Iris pigment epithelial cell (primary cell): Measurements from ENCODE around the gene JAKMIP1.

Experiments
- DNase-seq: peaks from one replicate; pipeline ENCODE4 v3.0.0-alpha.2; 2011; ENCODE audit warnings: low read depth

The JAKMIP1 gene

DNA sequence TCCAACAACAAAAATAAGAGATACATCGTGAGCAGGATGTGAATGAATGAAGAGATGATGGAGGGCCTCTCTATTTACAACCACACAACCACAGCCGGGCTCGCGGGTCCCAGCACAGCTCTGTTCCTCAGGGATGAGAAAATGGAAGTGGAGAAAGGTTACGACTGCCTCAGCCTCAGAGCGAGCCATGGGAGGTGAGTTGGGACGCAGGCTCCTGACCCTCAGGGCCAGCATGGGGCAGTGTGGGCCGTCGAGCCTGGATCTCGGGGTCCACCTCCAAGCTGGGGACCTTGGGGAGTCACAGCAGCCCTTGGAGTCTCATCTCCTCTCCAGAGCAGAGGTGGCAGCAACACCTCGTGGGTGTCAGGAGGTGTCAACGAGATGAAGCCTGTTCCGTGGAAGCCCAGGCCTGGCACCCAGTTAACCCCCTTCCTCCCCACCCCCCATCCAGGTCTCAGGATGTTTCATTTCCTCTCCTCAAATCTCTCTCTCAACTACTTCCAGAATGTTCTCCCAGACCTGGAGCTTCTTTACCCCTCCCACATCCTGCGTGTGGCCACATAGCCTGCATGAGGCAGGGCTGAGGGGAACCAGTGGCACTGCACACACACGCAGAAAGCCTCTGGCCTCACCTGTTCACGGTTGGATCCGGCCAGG, 208.1 kb downstream of the JAKMIP1 start:
- DNase-seq, result no peak

DNA sequence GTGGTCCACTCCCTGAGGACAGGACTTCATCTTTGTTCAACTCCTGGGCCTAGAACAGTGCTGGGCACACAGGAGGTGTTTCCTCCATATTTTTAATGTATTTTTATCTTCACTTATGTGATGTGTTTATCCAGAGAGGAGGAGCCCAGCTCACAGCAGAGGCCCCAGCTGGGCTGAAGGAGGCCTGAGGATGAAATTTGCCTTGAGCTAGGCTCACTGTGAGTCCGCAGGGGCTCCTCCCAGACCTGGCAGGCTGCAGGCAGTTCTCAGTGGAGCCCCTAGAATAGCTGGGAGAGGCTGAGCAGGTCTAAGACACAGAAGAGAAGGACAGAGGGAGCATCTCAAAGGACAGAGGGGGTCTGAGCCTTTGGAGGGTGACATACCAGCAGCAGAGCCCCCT, 208.9 kb downstream of the JAKMIP1 start:
- no peak for DNase-seq

DNA sequence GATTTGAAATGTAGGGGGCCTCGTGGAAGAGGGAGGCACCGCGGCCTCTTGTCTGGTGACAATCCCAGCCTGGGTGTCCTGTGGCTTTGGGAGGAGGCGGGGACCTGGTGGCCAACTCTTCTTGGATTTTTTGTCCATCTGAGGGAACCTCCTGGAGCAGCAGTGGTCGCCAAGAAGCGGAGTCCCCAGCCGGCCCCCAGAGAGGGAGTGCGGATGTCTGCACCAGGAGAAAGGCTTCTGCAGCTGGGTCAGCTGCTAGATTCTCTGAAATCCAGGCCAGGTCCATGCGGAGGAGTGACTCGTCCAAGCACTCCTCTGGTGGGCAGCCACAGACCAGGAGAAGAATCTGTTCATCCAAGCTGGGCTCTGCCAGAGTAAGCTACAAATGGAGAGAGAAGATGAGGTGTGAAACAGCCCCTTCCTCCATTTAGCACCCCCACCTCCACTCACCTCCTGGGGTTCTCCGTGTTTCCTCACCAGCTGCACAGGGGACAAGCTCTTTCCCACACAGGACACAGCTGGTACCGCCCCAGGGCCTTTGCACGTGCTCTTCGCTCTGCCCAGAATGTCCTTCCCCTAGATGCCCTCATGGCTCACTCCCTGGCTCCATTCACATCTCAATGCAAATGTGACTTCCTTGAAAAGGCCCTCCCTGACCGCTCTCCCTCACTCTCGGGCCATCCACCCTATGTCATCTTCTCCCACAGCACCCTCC, 209.7 kb downstream of the JAKMIP1 start:
- DNase-seq, result no peak

DNA sequence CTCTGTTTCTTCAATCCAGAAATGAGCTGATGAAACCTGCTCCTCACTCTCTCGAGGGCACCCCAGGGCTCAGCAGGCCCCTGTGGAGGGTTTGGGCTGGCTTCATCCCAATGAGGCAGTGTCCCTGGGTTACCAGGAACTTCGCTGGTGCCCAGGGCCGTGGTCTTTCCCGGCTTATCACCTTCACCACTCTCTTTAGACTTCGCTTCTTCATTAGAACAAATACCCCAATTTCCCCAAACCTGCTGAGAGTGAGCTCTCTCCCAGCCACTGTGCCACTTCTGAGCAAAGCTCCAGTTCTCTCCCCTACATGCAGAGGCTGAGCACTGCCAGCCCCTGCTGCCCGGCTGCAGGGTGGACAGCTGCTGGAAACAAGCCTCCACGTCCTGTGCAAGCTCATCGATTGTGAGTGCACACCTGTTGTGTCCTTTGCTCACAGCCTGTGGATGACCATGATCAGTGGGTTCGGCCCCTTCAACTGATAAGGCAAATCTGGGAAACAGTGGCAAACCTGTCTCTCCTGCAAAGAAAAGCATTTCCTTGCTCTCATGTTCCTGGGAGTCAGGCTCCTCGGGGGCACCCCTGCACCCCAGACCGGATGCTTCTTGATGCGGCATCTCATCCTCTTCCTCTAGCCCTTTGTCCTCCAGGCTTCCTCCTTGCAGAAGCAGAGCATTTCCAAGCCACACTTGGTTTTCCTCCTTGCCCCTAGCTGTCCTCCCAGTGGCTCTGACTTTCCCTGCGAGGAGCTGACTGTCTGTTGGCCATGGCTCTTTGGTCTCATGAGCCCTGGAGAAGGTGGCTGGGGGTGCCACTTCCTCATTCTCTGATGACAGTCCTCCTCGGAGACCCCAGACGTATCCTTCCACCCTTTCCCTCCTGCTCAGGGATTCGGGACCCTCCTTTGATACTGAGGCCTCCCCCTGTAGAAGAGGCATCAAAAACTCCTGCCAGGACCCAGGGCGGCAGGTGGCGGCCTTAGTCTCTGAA, 210.8 kb downstream of the JAKMIP1 start:
- DNase-seq, result no peak

DNA sequence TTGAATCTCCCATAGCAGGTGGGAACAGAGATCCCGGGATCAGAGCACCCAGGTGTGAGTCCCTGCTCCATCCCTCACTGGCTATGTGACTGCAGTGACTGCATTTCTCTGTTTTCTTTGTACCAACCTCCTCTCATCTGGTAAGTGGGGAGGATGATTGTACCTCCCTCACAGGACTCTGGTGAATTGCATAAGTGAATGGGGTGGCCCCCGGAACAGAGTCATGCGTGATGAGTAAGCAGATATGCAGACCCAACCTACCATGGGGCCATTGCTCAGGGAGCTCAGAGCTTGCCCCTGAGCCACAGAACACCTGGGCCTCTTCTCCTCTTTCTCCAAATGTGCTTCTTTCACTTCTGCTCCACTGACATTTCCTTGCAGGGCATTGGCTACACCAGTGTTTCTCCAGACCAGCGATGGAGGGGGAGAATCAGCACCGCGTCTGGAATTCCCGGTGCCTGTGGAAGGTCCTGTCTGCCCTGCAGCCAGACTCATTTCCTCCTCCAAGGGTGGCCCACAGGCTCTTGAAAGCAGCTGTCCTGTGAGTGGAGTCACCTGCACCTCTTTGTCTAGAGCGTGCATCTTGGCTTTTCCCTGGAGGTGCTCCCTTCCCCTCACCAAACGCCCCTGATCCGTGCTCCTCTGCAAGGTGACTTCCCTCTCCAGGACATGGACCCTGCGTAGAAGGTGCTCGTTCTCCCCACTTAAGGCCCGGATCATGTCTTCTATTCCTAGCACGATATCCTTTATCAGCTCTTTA, 212.1 kb downstream of the JAKMIP1 start:
- DNase-seq, result no peak

DNA sequence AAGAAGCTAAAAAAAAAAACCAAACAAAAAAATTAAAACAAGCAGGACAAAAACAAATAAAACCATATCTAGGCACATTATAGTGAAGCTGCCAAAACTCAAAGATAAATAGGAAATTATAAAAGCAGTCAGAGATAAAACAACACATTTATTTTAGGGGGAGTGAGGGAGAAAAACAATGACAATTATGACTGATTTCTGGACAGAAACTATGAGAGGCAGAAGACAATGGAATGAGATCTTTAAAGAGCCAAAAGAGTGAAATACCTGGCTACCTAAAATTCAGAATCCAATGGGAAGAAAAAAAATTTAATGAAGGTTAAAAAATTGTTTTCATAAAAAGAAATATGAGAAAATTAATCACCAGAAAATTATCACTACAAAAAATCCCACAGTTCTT, 215.5 kb downstream of the JAKMIP1 start:
- DNase-seq, result no peak

DNA sequence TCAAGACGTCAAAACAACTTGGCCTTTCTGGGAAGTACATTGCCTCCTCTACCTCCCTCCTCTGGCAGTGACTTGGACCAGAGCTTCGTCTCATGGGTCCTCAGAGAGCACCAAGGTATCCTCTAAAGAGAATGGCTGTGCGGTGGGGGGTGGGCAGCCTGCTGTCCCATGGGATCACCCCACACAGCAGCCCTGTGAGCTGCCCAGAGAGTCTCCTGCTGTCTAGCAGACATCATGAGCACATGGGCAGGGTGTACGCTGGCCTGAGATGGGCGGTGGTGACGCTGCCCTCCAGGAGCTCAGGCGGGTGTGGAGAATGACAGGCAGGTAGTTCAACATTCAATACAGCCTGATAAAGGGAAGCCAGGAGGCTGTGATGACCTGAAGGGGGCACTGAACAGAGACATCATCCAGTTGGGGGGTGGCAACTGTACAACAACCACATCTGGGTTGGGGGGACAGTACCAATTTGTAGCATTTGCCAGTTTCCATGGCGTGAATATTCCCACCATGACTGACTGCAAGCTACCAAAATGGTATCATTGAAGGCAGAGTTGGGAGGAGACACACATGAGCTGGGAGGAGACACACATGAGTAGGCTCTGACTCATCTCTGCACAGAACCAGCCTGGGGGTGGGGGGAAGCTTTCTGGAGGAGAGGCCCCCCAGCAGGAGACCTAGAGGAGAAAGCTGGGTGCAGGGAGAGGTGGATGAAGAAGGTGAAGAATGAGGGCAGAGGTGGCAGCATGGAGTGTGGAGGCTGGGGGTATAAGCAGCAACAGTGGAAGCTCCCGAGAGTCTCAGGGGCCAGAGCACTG, 218.0 kb downstream of the JAKMIP1 start:
- DNase-seq, result no peak

DNA sequence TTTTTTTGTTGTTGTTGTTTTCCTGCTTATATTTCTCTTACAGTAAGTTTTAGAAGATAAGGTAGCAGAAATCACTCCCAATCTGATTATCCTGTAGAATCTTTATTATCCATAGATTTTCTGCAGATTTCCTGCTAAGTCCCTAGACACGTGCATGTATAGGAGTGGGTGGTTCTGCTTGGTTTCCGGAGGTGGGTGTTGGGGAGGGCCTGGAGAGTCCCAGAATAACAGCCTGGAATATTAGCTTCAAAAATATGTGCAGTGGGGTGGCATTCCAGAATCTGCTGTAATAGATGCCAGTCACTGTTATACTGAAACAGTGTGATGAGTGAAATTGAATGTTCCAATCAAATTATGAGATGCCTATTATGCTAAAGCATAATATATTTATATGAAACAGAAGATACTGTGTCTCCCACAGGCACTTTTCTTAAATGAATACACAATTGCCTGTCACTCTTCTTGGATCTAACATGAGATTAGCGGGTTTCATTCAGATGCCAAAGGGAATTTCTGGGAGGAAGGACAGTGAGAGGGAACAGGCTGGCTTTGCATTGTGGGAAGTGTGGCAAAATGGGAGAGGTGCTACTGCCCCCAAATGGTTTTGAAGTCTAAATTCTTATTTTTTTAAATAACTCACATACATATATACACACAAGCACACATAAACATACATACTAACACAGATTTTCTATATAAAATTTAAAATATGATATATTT, 219.8 kb downstream of the JAKMIP1 start:
- DNase-seq, result no peak

DNA sequence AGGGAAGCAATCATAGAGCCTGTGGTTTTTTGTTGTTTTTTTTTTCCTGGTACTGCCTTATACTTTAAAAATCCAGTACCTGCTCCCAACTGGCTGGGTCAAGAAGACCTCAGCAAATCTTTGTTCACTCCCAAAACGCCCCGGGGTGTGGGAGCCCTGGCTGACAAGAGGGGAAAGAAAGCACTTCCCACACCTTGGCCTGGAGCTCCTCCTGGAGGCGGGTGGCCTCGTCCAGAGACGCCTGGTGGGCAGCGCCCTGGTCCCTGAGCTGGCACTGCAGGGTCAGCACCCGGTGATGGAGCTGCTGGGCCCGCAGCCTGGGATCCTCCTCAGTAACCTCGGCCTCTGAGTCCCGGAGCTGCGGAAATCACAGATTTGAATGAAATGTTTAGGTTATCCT, 220.4 kb downstream of the JAKMIP1 start:
- DNase-seq, result peak; percentile 5

DNA sequence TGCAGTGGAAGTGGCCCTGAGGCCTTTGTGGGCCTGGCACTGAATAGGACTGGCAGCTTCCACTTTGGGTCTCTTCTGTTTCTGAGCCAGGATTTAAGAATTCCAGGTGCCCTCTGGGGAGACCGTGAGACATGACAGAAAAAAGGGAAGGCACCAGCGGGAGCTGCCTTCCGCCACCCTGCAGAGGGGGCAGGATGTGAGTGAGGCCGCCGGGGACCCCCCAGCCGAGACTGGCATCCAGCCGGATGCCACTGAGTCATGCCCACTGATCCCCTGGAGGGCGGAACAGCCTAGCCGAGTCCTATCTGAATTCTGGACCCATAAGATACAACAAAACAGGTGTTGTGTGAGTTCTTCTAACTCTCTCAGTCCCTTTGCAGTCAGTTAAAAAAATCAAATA, 223.4 kb downstream of the JAKMIP1 start:
- no peak for DNase-seq

DNA sequence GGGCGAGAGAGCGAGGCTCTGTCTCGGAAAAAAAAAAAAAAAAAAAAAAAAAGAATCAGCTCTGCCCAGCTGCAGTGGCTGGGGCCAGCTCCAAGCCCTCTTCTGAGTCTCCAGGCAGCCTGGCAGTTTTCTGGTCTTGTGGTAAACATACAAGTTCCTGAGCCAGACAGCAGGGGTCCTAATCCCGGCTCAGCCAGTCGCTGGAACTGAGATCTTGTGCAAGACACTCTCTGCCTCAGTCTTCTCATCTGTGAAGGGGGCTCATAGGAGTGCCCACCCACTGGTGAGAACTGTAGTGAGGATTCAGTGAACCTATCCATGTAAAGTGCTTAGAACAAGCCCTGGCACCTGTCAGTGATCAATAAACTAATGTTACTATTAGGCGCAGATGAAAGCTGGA, 223.9 kb downstream of the JAKMIP1 start:
- DNase-seq, result no peak
